Measurements from ENCODE around the gene SNRNP200.

The SNRNP200 gene

DNA sequence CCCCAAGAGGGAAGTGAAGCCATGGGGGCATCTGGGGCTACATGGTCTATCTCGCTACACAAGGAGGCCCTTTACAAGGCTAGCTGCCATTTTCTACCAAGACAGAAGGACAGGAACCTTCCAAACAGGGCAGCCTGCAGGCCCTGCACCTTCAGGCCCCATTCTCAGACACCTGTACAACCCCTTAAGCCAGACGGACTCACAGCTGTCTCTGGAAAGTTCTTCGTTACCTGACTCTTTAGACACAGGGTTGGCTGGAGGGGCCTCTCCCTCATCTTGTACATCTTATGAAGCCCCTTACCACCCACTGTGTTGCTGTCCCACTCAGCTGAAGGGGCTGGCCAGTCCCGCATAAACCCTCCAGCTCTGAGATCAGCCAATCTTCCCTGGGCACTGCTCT lies 56.7 kb downstream of the SNRNP200 start:
- no peak for DNase-seq

DNA sequence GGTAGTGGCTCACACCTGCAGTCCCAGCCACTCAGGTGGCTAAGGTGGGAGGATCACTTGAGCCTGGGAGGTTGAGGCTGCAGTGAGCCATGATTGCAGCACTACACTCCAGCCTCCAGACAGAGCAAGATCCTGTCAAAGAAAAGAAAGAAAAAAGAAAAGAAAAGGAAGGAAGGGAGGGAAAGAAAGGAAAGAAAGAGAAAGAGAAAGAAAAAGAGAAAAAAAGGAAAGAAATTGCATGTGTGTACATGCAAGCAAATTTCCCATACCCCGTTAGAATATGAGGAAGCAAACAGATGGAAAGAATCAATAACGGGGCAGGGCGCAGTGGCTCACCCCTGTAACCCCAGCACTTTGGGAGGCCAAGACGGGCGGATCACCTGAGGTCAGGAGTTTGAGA lies 57.5 kb downstream of the SNRNP200 start:
- DNase-seq: no peak

DNA sequence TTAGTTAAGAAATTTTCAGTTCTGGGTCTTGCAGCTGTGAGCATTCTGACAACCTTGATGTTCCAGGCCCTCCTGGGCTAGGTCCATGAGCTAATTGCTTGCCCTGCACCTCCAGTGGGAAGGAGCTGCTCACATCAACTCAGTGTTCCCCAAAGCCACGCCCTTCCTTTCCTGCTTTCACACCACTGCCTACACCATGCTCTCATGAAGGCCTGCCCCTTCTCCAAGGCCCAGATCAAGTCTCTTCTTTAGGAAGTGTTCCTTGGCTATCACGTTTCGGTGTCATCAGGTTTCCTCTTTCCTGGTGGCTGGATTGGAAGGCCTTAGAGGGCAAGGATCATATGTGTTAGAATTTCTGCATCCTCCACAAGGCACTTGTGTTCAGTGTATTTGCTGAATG lies 58.3 kb downstream of the SNRNP200 start:
- DNase-seq: no peak

DNA sequence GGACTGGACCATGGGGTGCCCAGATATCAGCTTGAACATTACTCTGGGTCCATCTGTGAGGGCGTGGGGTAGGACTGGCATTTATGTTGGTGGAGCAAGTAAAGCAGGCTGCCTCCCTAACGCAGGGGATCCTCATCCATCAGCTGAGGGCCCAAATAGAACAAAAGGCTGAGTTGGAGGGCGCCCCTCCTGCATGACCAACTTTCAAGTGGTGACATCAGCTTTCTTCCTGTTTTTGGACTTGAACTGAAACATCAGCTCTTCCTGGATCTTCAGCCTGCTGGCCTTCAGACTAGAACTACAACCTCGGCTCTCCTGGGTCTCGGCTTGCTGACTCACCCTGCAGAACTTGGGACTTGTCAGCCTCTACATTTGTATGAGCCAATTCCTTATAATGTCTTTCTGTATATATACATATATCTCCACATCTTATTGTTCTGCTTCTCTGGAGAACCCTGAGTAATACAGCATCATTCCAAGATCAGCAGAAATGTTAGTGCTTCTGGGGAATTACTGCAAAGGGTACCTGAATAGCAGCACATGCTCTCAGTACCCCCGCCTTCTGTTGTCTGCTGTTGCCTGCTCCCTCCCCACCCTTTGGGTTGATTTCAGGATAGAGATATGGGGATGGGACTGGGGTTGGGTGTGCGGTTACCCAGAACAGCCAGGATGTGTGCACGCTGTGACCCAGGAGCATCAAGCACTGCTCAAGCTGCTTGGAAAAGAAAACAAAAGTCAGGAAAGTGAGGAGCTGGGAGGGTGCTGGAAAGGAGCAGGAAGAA lies 59.5 kb downstream of the SNRNP200 start:
- no peak for DNase-seq

DNA sequence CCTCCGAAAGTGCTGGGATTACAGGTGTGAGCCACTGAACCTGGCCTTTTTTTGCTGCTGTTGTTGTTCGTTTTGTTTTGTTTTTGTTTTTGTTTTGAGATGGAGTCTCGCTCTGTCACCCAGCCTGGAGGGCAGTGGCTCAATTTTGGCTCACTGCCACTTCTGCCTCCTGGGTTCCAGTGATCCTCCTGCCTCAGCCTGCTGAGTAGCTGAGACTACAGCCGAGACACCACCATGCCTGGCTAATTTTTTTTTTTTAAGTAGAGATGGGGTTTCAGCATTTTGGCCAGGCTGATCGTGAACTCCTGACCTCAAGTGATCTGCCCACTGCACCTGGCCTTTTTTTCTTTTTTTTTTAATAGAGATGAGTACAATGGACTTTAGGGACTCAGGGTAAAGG lies 61.5 kb downstream of the SNRNP200 start:
- DNase-seq: no peak

DNA sequence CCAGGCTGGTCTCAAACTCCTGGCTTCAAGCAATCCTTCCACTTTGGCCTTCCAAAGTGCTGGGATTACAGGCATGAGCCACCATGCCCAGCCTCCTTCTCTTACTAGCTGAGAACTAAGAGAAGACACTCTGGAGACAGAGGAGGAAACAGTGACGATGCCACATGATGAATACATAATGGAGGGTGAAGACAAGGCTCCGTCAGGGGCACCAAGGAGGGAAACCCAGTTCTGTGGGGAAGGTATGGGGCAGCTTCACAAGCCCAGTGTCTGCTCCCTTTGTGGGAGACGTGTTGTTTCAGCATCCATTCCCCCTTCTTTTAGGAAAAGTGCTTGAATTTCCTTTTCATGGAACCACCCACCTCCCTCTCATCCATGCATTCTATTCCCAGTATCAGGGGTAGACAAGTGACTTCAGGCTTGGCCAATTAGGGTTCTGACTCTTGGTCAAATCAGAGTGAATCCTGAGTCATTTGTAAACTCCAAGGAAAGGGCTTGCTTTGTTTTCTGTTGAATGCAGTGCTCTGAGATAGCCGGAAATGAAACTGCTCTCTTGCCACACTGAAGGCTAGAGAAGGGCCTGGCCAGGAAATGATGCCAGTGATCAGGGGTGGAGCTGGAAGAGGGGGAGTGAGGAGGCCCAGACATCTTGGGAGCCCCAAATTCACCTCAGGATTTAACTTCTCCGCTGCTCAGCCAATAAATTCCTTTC lies 63.3 kb downstream of the SNRNP200 start:
- peak; percentile 18 for DNase-seq

DNA sequence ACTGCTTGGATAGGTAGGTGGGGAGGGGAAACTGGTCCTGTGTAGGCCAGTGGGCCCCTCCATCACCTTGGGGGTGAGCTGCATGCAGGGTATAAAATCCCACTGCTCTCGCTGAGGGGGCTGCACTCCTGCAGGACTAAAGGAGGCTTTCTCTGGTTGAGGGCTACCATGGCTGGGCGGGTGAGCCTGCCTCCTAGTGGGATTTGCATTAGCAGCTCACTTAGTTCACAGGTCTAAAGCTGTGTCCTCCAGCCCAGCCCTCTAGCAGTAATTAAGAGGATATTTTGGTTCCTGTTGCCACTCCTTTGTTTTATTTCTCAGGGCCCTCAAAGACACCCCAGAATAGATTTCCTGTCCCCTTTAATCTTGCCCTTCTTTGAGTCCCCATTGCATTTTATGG lies 64.1 kb downstream of the SNRNP200 start:
- DNase-seq: no peak

DNA sequence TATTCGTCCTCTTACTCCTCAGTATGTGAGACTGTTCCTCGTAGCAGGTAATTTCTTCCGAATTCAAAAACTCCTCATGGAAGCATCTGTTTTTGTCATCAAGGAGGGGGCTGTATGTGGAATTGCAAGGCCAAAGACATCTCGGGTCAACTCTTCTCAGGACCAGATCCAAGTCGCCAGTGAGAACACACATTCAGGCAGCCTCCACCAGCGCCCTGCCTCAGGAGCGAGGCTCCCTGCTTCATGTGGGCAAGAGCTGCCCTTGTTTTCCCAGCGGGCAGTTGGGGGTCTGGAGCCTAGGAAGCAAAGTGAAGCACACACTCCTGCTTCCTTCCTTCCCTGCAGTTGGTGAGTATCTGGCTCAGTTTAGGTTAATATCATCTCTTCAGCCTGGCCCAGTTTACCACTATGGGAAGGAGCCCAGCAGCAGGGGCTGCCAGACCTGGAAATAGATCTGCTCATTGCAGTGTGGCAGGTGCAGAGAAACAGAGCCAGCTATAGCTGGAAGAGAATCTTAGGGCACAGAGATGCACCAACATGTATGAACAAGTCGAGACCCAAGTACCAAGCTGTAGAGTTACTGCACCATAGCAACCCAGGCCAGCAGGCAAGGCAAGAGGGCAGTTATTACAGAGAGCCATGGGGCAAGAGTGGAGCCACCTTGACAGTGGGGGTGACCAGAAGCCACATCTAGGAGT lies 64.9 kb downstream of the SNRNP200 start:
- no peak for DNase-seq

DNA sequence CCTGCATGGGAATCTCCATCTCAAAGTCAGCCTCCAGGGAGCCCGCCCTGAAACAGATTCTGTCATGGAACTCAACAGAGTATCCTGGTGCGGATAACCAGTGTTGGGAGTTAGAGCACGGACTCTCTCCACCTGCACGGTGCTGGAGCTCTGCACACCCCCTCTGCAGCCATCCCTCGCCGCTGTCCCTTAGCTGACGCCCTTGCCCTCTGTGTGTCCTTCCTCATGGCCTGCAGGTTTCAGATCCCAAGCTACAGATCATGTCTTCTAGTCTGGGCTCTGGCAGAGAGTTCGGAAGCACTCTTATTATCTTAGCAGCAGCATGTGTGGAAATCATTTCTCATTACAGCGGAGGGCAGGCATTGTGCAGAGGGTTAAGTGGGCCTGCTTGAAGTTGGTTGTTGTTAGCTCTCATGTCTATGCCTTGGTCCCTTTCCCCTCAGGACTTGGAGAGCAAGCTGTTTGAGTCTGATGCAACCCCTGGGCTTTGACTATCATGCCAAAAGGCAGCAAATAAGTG lies 65.5 kb downstream of the SNRNP200 start:
- no peak for DNase-seq

DNA sequence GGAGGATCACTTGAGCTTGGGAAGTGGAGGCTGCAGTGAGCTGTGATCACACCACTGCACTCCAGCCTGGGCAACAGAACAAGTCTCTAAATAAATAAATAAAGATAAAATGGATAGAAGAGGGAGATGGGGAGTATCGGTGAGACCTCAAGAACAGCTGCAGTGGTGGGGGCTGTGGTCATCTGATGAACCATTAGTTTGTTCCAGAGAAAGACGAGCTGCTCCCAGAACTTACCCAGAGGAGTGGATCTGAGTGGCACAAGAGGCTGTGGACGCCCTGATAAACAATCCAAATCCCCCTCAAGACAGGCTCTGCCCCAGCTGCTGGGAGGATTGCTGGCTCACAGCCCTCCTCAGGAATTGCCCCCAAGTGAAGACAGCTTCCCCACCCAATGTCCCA lies 66.3 kb downstream of the SNRNP200 start:
- DNase-seq: no peak

DNA sequence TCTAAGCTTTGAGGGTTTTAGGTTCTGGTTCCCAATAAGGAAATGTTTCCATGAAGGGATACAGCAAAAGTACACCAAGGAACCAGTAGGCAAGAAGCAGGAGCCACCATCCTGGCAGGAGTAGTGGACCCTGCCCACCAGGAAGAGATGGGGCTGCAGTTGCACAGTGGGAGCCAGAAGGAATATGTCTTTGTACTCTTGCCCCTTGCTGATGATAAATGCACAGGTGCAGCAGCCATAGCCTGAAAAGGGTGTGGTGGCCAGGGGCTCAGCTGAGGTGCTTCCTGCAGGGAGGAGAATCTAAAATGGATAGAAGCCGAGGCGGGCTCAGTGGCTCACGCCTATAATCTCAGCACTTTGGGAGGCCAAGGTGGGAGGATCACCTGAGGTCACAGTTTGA lies 67.1 kb downstream of the SNRNP200 start:
- DNase-seq: no peak

DNA sequence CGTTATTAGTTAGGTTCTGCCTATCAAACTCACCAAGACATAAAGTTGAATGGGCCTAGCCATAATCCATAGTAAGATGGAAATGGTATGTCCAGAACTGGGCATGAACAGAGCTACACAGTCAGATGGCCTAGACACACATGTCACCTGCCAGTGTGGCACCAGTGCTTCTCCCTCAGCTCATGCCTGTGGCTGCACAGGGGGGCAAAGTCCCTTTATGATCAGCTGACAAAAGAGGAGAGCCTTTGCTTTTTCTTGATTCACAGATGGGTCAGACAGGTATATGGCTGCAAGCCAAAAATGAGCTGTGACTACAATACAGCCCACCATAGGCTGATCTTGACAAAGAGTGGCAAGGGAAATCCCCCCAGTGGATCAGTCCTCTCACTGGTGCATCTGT lies 68.5 kb downstream of the SNRNP200 start:
- no peak for DNase-seq

DNA sequence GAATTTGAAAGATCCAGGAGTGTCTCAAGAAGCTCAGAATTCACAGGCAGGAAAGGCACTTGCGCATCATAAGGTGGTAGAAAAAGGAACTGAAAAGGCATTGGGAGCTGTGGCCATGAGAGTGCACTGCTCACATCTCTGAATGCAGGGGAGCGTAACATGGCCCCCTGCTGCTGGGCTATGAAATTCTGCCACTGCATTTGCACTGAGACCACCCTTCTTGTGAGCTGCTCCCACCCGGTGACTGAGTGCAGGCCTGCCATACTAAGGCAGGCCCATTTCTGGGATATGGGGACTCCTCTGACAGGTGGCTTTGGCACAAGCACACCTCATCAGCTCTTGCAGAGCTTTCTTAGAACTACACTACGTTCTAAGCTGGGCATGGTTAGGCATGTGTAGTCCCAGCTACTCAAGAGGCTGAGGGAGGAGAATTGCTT lies 71.4 kb downstream of the SNRNP200 start:
- DNase-seq: no peak

DNA sequence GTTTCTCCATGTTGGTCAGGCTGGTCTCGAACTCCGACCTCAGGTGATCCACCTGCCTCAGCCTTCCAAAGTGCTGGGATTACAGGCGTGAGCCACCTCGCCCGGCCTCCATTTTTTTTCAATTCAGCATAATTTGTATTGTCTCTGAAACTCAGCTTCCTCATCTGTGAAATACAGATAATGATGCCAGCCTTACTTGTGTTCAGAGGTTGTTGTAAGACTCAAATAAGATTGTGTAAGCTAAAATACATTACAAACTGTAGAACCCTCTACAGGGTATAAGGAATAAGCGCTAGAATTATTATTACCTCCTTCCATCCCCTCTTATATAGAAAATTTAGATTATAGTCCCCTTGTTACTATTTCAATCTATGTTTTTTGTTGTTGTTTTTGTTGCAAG lies 71.9 kb downstream of the SNRNP200 start:
- no peak for DNase-seq

DNA sequence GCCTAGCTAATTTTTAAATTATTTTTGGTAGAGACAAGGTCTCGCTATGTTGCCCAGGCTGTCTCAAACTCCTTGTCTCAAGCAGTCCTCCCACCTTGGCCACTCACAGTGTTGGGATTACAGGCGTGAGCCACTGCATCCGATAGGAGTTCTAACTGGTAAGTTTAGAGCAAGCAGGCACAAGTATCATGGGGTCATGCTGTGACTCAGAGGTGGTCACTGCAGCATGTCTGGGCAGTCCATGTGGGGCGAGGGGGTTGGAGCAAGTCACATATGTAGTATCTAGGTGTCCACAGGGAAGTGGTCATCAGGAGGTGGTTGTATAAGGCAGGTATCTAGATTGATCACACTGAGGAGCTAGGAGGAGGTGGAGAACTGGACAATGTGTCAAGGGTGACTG lies 74.0 kb downstream of the SNRNP200 start:
- DNase-seq: no peak

DNA sequence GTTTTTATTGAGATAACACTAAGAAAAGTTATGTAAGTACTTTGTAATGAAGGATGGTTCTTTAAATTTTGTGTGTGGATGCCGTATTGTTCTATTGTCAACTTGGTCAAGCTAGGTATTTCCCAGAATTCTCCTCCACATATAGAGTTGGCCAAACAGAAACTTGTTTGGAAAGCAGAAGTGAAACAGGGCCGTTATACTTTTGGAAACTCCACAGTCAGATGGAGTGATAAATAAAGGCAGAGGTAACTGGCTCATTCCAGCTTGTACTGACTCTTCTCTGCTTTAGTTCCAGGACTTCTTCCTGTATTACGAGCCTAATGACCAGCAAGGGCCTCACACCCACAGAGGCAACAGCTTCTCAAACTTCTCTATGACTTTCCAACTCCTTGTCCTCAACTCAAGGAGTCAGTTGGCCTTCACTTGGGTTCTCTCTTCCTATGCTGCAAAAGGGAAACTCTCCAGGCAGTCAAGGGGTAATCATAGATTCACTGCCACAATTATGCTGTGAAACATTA lies 80.3 kb downstream of the SNRNP200 start:
- DNase-seq: no peak
